Left ventricle myocardium inferior (tissue), 1 donor: Measurements from ENCODE around the gene TIMP2. TPM values are rescaled to one million over a fixed set of nuclear protein-coding genes. Genes with fewer than 3 reads are reported as not detected.

ENCODE experiments used
- DNase-seq: peaks from one replicate; pipeline ENCODE4 v3.0.0-alpha.2; 2020
- H3K27ac ChIP-seq: fragments of 200-600 bp; replicated peaks from 2 replicates; pipeline ENCODE4 v1.8.0; 2021
- H3K27me3 ChIP-seq: fragments of 200-600 bp; 2 replicates; pipeline ENCODE4 v1.8.0; 2021; ENCODE audit warnings: low read depth
- H3K36me3 ChIP-seq: fragments of 200-600 bp; 2 replicates; pipeline ENCODE4 v1.8.0; 2021
- H3K4me1 ChIP-seq: fragments of 200-600 bp; 2 replicates; pipeline ENCODE4 v1.8.0; 2021
- H3K4me3 ChIP-seq: fragments of 200-600 bp; 2 replicates; pipeline ENCODE4 v1.8.0; 2021; ENCODE audit warnings: mild to moderate bottlenecking, moderate library complexity
- H3K9me3 ChIP-seq: fragments of 200-600 bp; replicated peaks from 2 replicates; pipeline ENCODE4 v1.8.0; 2021
- CTCF ChIP-seq: fragments of 200-600 bp; IDR thresholded peaks from 2 replicates; pipeline ENCODE4 v1.8.0; 2021; ENCODE audit warnings: antibody characterized with exemption, mild to moderate bottlenecking, borderline replicate concordance
- intact Hi-C: fragments of 100-400 bp; cut with micrococcal nuclease; formaldehyde crosslinking; loops from one replicate; pipeline ENCODE4 v1.11.0; 2022
- total RNA-seq: library from RNA; stranded (reverse); fragmentation: NEBNext Ultra II Directional; extraction: Animal tissue kit (Norgen Biotek cat#: 25700); gene quantifications from one replicate; pipeline ENCODE4 v1.2.1, GENCODE V29; 2021
- donor health status: DM: no; HTN: yes; CAD: no; lungs with severe emphysema.

TIMP2 gene
- total RNA-seq, 1 donor from 2014 or later, result 91.8 TPM

GRCh38 chr17:78888941-78889518 lies 36.2 kb downstream of the TIMP2 start:
- Histone ChIP-seq H3K36me3 (no peaks in the 10 kb centered on the region), H3K27me3 (no peaks in the 10 kb centered on the region), H3K27ac (peak overlapping the region; percentile 28), H3K4me1 (peaks cover 85% of the 10 kb centered on the region), H3K9me3 (no peaks in the 10 kb centered on the region), H3K4me3 (no peak overlapping the region)
- no peak for DNase-seq
- intact Hi-C loops, result no loop called here
- TF ChIP-seq CTCF, result no peak

- Histone ChIP-seq H3K36me3 (no peaks in the 10 kb centered on the region), H3K27ac (peak overlapping the region; percentile 99), H3K4me3 (no peak overlapping the region), H3K4me1 (peaks cover 86% of the 10 kb centered on the region), H3K27me3 (no peaks in the 10 kb centered on the region), H3K9me3 (no peaks in the 10 kb centered on the region)
- no peak for DNase-seq
- intact Hi-C loops, result no loop called here
- no peak for TF ChIP-seq CTCF
These were observed 38.2 kb downstream of the TIMP2 start for GRCh38 chr17:78886954-78887353.

DNA sequence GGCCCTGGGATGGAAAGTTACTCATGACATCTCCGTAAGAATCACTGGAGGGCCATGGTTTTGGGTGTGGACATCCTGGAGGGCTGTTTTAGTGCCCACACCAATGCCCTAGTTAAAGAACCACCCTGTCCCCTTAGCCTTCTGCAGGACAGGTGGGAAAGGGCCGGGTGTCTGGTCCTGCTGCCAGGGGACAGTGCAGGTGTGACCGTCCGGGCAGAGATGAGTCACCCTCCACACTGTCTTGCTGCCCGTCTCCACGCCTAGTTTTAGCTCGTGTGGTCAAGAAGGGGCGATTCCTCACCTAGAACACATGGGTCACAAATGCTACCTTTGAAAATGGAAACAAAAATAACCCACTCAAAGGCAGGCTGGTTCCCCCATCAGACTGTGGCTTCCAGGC lies 39.2 kb downstream of the TIMP2 start:
- Histone ChIP-seq H3K36me3 (no peaks in the 10 kb centered on the region), H3K27ac (peak overlapping the region; percentile 99), H3K9me3 (no peaks in the 10 kb centered on the region), H3K27me3 (no peaks in the 10 kb centered on the region), H3K4me1 (peaks cover 85% of the 10 kb centered on the region), H3K4me3 (no peak overlapping the region)
- DNase-seq, result no peak
- intact Hi-C loops, result no loop called here
- no peak for TF ChIP-seq CTCF

- TF ChIP-seq CTCF, result no peak
- H3K36me3 ChIP-seq, result no peaks in the 10 kb centered on the region
- no peaks in the 10 kb centered on the region for H3K27me3 ChIP-seq
- peak overlapping the region; percentile 99 for H3K27ac ChIP-seq
- DNase-seq, result no peak
- H3K4me3 ChIP-seq, result peak overlapping the region; percentile 59
- no peaks in the 10 kb centered on the region for H3K9me3 ChIP-seq
- H3K4me1 ChIP-seq, result peaks cover 85% of the 10 kb centered on the region
- intact Hi-C loops, result no loop called here
These were observed 40.1 kb downstream of the TIMP2 start for GRCh38 chr17:78884876-78885667.

DNA sequence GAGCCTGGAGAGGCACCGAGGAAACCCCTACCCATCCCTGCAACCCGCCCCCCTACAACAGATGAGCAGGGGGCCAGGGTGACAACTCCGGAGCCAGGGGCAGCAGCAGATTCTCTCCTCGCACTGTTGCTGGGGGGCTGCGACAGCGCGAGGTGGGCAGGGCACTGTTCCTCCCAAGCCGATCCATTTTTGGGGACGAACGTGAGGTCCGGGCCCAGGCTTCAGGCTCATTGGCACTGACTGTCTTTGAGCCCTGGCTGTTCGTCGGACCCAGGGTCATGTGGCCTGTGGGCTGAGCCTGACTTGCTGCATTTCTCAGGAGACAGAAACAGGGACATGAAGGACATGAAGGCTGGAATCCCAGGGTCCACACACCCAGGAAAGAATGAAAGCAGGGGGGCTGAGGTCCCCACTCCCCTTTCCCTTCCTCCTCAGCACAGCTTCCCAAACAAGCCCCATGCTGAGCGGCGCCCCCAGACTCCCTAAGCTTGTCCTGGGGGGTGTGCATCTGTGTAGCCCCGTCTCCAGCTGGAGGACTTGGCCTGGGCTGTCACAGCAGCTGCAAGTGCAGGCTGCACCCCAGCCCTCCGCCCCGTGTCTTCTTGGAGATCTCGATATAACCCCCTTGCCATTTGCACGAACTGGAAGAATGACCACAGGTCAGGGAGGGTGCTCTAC lies 40.9 kb downstream of the TIMP2 start:
- Histone ChIP-seq H3K4me1 (peaks cover 85% of the 10 kb centered on the region), H3K36me3 (no peaks in the 10 kb centered on the region), H3K27ac (peak overlapping the region; percentile 99), H3K27me3 (no peaks in the 10 kb centered on the region), H3K9me3 (no peaks in the 10 kb centered on the region), H3K4me3 (peak overlapping the region; percentile 59)
- intact Hi-C loops, result no loop called here
- TF ChIP-seq CTCF, result no peak
- no peak for DNase-seq
